A673 (cell line): ENCODE data around the gene ATRNL1.

ENCODE experiments used
- CTCF ChIP-seq: fragments of 300-800, 200-600 bp; sonication (generic); conservative IDR thresholded peaks from 2 replicates; pipeline ENCODE4 v1.5.1; 2017; ENCODE audit warnings: low read depth, mild to moderate bottlenecking, antibody characterized with exemption, low read length, moderate library complexity, mixed read lengths
- EZH2 ChIP-seq: fragments of 200-600 bp; sonication (generic); IDR thresholded peaks from 2 replicates; pipeline ENCODE4 v1.6.1; 2017; ENCODE audit warnings: borderline replicate concordance, low read depth, mild to moderate bottlenecking, mixed read lengths, antibody characterized with exemption, low read length; ENCODE audit not compliant: poor library complexity, severe bottlenecking

GRCh38 chr10:115979576-115979975 lies 886.4 kb downstream of the ATRNL1 start:
- no peak for TF ChIP-seq EZH2
- no peak for TF ChIP-seq CTCF
